NCI-H1105 treated with DMSO at 0.1 percent for 48 hours (cell line): ENCODE measurements around the gene ADORA2A.
"Not testable (repeated sequence)": the region's sequence is repeated elsewhere in the genome, so short reads cannot be mapped to it uniquely, and the experiment has no call there.

ENCODE experiments used
- DNase-seq: peaks from one replicate; lab custom pipeline; 2025; lab: John Stamatoyannopoulos, UW

The ADORA2A gene

GRCh38 chr22:24489011-24489410 is 61.6 kb downstream of the ADORA2A start:
- DNase-seq: no peak

GRCh38 chr22:24489434-24489833 is 62.0 kb downstream of the ADORA2A start:
- not testable (repeated sequence) for DNase-seq
